Activated CD8-positive, alpha-beta T cell treated with anti-CD3 and anti-CD28 coated beads for 36 hours (primary cell): ENCODE measurements around the gene ATP8A1. TPM values are rescaled to one million over a fixed set of nuclear protein-coding genes. Genes with fewer than 3 reads are reported as not detected.

Experiments used
- ATAC-seq: fragments of 200-7000 bp; cut with Tn5 transposase; one replicate; pipeline ENCODE4 v1.10.0; 2021; ENCODE audit warnings: mild to moderate bottlenecking, moderate library complexity
- CTCF ChIA-PET: fragments of 350-600 bp; sonication (Branson Sonifier 250); formaldehyde crosslinking; loops from one replicate; lab custom pipeline; 2021; ENCODE audit warnings: antibody characterized with exemption; lab: Charles Lee
- POLR2A ChIA-PET: fragments of 350-600 bp; sonication (Branson Sonifier 250); formaldehyde crosslinking; loops from one replicate; lab custom pipeline; 2021; ENCODE audit warnings: antibody characterized with exemption; lab: Charles Lee
- DNase-seq: peaks from one replicate; pipeline ENCODE4 v3.0.0-alpha.2; 2020
- H3K27ac Mint-ChIP-seq: one replicate; pipeline ENCODE4 v1.8.0; 2021; ENCODE audit warnings: mild to moderate bottlenecking, mixed read lengths
- H3K27me3 Mint-ChIP-seq: one replicate; pipeline ENCODE4 v1.8.0; 2021; ENCODE audit warnings: mixed read lengths
- H3K36me3 Mint-ChIP-seq: one replicate; pipeline ENCODE4 v1.8.0; 2021; ENCODE audit warnings: low read depth, mixed read lengths
- H3K4me1 Mint-ChIP-seq: one replicate; pipeline ENCODE4 v1.8.0; 2021; ENCODE audit warnings: low read depth, mixed read lengths
- H3K4me3 Mint-ChIP-seq: one replicate; pipeline ENCODE4 v1.8.0; 2021; ENCODE audit warnings: mild to moderate bottlenecking, moderate library complexity, mixed read lengths
- H3K9me3 Mint-ChIP-seq: one replicate; pipeline ENCODE4 v1.8.0; 2021; ENCODE audit warnings: mixed read lengths
- intact Hi-C: fragments of 100-400 bp; cut with micrococcal nuclease; formaldehyde crosslinking; loops from one replicate; pipeline ENCODE4 v1.10.0; 2022
- total RNA-seq, 2 experiments: library from RNA; stranded (reverse); gene quantifications; one replicate each; pipeline ENCODE4 v1.2.3, GENCODE V29; 2021
- TF ChIP-seq, protein P1 (sequence below): fragments of 200-600 bp; IDR thresholded peaks from one replicate; pipeline ENCODE4 v1.8.0; 2022; ENCODE audit warnings: antibody characterized with exemption, mild to moderate bottlenecking

Gene ATP8A1
- total RNA-seq, 2 experiments from 2014 or later = 28.1 to 30.7 TPM

GRCh38 chr4:42627885-42628646, 28.8 kb downstream of the ATP8A1 start:
- Mint-ChIP-seq H3K9me3 (peaks cover 2% of the 10 kb centered on the region), H3K4me1 (peaks cover 64% of the 10 kb centered on the region), H3K36me3 (peaks cover 30% of the 10 kb centered on the region), H3K27me3 (no peaks in the 10 kb centered on the region), H3K27ac (peak overlapping the region; percentile 92), H3K4me3 (peak overlapping the region; percentile 65)
- DNase-seq = peak; percentile 73
- intact Hi-C loops = loop anchor here (1.0 kb wide), 1 partner anchor 27 kb away; no protein-coding TSS in a partner anchor
- ChIA-PET POLR2A (interaction anchor here (0.7 to 1.2 kb wide), 5 partner anchors 9 to 45 kb away, joined by 3 to 9 read pairs (median 4); partner anchors contain the start of gene ATP8A1), CTCF (interaction anchor here (0.6 to 2.1 kb wide), 9 partner anchors 9 to 122 kb away, joined by 3 to 9 read pairs (median 4); partner anchors contain the start of gene ATP8A1)
- TF ChIP-seq, protein P1, sequence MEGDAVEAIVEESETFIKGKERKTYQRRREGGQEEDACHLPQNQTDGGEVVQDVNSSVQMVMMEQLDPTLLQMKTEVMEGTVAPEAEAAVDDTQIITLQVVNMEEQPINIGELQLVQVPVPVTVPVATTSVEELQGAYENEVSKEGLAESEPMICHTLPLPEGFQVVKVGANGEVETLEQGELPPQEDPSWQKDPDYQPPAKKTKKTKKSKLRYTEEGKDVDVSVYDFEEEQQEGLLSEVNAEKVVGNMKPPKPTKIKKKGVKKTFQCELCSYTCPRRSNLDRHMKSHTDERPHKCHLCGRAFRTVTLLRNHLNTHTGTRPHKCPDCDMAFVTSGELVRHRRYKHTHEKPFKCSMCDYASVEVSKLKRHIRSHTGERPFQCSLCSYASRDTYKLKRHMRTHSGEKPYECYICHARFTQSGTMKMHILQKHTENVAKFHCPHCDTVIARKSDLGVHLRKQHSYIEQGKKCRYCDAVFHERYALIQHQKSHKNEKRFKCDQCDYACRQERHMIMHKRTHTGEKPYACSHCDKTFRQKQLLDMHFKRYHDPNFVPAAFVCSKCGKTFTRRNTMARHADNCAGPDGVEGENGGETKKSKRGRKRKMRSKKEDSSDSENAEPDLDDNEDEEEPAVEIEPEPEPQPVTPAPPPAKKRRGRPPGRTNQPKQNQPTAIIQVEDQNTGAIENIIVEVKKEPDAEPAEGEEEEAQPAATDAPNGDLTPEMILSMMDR = no peak
- peak; percentile 87 for ATAC-seq

- intact Hi-C loops = no loop called here
- peaks cover 53% of the 10 kb centered on the region for H3K4me1 Mint-ChIP-seq
- H3K4me3 Mint-ChIP-seq = no peak overlapping the region
- H3K27me3 Mint-ChIP-seq = no peaks in the 10 kb centered on the region
- peaks cover 33% of the 10 kb centered on the region for H3K36me3 Mint-ChIP-seq
- DNase-seq (no peak), ATAC-seq (no peak)
- TF ChIP-seq, protein P1 = no peak
- ChIA-PET CTCF (interaction anchor here (0.8 to 2.1 kb wide), 4 partner anchors 10 to 141 kb away, joined by 3 to 9 read pairs (median 5); no protein-coding TSS in a partner anchor), POLR2A (no interaction called here)
- H3K27ac Mint-ChIP-seq = peak overlapping the region; percentile 92
- peaks cover 2% of the 10 kb centered on the region for H3K9me3 Mint-ChIP-seq
These were observed 30.2 kb downstream of the ATP8A1 start for GRCh38 chr4:42626629-42627146.

DNA sequence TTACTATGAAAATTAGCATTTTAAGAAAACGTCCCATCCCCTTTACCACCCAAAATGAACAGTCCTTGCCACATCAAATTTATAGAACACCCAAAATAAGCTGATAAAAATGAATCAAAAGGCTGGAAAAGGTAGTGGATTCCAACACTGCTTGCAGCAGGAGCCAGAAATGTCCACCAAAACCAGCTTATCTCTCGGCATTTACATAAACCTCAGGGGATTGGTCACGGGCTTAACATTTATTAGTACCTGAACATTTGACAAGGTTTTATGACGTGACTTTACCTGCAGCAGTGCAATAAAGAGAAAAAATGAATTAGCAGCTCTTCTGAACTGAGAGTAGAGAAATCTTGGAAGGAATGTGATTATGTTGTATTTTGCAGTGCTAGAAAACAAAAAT, 31.6 kb downstream of the ATP8A1 start:
- no peak overlapping the region for H3K4me3 Mint-ChIP-seq
- DNase-seq (no peak), ATAC-seq (no peak)
- TF ChIP-seq, protein P1 = no peak
- H3K9me3 Mint-ChIP-seq = peaks cover 2% of the 10 kb centered on the region
- peaks cover 42% of the 10 kb centered on the region for H3K4me1 Mint-ChIP-seq
- ChIA-PET POLR2A (no interaction called here), CTCF (interaction anchor here (0.6 to 0.9 kb wide), 2 partner anchors 11 to 20 kb away, joined by 3 read pairs; no protein-coding TSS in a partner anchor)
- no peaks in the 10 kb centered on the region for H3K27me3 Mint-ChIP-seq
- peaks cover 31% of the 10 kb centered on the region for H3K36me3 Mint-ChIP-seq
- no peak overlapping the region for H3K27ac Mint-ChIP-seq
- intact Hi-C loops = no loop called here

DNA sequence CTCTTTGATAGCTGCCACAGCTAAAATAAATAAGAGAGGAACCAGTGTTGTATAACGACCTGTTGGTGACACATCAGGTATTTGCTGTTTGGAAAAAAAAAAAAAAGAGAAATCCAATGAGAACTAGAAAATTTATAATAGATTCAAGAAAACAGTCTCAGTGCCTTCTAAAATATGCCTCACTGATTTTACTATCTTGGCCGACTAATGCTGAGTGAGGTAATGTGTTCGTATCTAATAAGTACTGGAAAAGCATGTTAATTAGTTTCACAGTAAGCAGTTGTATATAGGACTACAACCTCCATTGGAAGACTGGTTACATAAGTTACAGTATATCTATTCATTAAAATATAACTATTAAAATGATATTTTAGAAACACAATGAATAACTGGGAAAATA, 32.4 kb downstream of the ATP8A1 start:
- DNase-seq = no peak
- ATAC-seq = no peak
- Mint-ChIP-seq H3K36me3 (peaks cover 34% of the 10 kb centered on the region), H3K4me3 (no peak overlapping the region), H3K27ac (no peak overlapping the region), H3K9me3 (peaks cover 2% of the 10 kb centered on the region), H3K4me1 (peaks cover 36% of the 10 kb centered on the region), H3K27me3 (no peaks in the 10 kb centered on the region)
- CTCF ChIA-PET = no interaction called here
- POLR2A ChIA-PET = no interaction called here
- intact Hi-C loops = no loop called here
- TF ChIP-seq, protein P1 = no peak

GRCh38 chr4:42618023-42618422, 38.9 kb downstream of the ATP8A1 start:
- intact Hi-C loops = no loop called here
- POLR2A ChIA-PET = no interaction called here
- Mint-ChIP-seq H3K27ac (no peak overlapping the region), H3K4me1 (no peaks in the 10 kb centered on the region), H3K4me3 (no peak overlapping the region), H3K27me3 (no peaks in the 10 kb centered on the region), H3K36me3 (peaks cover 27% of the 10 kb centered on the region), H3K9me3 (no peaks in the 10 kb centered on the region)
- DNase-seq (no peak), ATAC-seq (no peak)
- CTCF ChIA-PET = interaction anchor here (0.6 to 1.8 kb wide), 3 partner anchors 17 to 1147 kb away, joined by 3 to 4 read pairs (median 4); partner anchors contain the start of gene ATP8A1
- TF ChIP-seq, protein P1 = no peak
